IMR-90 (cell line): ENCODE measurements around the gene CSF2RB. TPM values are rescaled to one million over a fixed set of nuclear protein-coding genes. Genes with fewer than 3 reads are reported as not detected.

Experiments used
- ATAC-seq: fragments of 200-7000 bp; cut with Tn5 transposase; 2 replicates; pipeline ENCODE4 v1.9.1; 2020; ENCODE audit warnings: low read depth, mild to moderate bottlenecking, moderate library complexity
- BruUV-seq: library from RNA; stranded (reverse); fragments of 400-500 nt; replicated peaks from 2 replicates; lab custom pipeline; 2021; lab: Mats Ljungman, UMichigan
- CTCF ChIA-PET: fragments of 300-600 bp; formaldehyde crosslinking; extraction: SDS; loops from one replicate; lab custom pipeline; 2021; ENCODE audit warnings: antibody characterized with exemption; lab: Yijun Ruan, JAX
- POLR2A ChIA-PET: fragments of 300-600 bp; sonication (Branson Sonifier 250); formaldehyde crosslinking; loops from one replicate; lab custom pipeline; 2022; ENCODE audit warnings: antibody characterized with exemption; ENCODE audit not compliant: unreplicated experiment; lab: Charles Lee
- DNase-seq: peaks from one replicate; pipeline ENCODE4 v3.0.0; 2013
- H2AFZ ChIP-seq: replicated peaks from 2 replicates; pipeline ENCODE3; 2013; ENCODE audit warnings: low read length, mild to moderate bottlenecking; ENCODE audit not compliant: poor library complexity
- H2AK5ac ChIP-seq: 2 replicates; pipeline ENCODE4 v1.6.1; 2013; ENCODE audit warnings: low read depth, low read length, inconsistent platforms
- H2AK9ac ChIP-seq: replicated peaks from 2 replicates; pipeline ENCODE3; 2013; ENCODE audit warnings: mild to moderate bottlenecking, low read depth, low read length, moderate library complexity; ENCODE audit not compliant: poor library complexity
- H2BK120ac ChIP-seq: 2 replicates; pipeline ENCODE4 v1.6.1; 2013; ENCODE audit warnings: low read depth, low read length, inconsistent platforms
- H2BK15ac ChIP-seq: 3 replicates; pipeline ENCODE4 v1.6.1; 2013; ENCODE audit warnings: low read depth, low read length, inconsistent platforms
- H2BK20ac ChIP-seq: 2 replicates; pipeline ENCODE4 v1.6.1; 2013; ENCODE audit warnings: low read depth, mild to moderate bottlenecking, inconsistent platforms, low read length, moderate library complexity
- H2BK5ac ChIP-seq: 2 replicates; pipeline ENCODE4 v1.6.1; 2013; ENCODE audit warnings: mild to moderate bottlenecking, low read depth, low read length, inconsistent platforms; ENCODE audit not compliant: poor library complexity, severe bottlenecking
- H3K14ac ChIP-seq: replicated peaks from 2 replicates; pipeline ENCODE4 v1.6.1; 2013; ENCODE audit warnings: low read depth, low read length, inconsistent platforms
- H3K18ac ChIP-seq: 2 replicates; pipeline ENCODE4 v1.6.1; 2013; ENCODE audit warnings: low read depth, low read length, control low read depth
- H3K23ac ChIP-seq: 2 replicates; pipeline ENCODE4 v1.6.1; 2013; ENCODE audit warnings: low read depth, low read length, inconsistent platforms
- H3K27ac ChIP-seq: 2 replicates; pipeline ENCODE4 v1.5.1; 2013; ENCODE audit warnings: mild to moderate bottlenecking, control low read depth, low read length; ENCODE audit not compliant: insufficient read depth
- H3K27me3 ChIP-seq: 2 replicates; pipeline ENCODE4 v1.6.1; 2013; ENCODE audit warnings: low read length; ENCODE audit not compliant: control insufficient read depth, insufficient read depth
- H3K36me3 ChIP-seq: 2 replicates; pipeline ENCODE4 v1.6.1; 2013; ENCODE audit warnings: low read length, mixed read lengths; ENCODE audit not compliant: control insufficient read depth, insufficient read depth
- H3K4ac ChIP-seq: 2 replicates; pipeline ENCODE4 v1.6.1; 2013; ENCODE audit warnings: low read depth, low read length, inconsistent platforms
- H3K4me1 ChIP-seq: 2 replicates; pipeline ENCODE4 v1.6.1; 2013; ENCODE audit warnings: low read length, mixed read lengths; ENCODE audit not compliant: control insufficient read depth, insufficient read depth
- H3K4me2 ChIP-seq: 2 replicates; pipeline ENCODE4 v1.6.1; 2013; ENCODE audit warnings: low read depth, mild to moderate bottlenecking, control low read depth, low read length, moderate library complexity
- H3K4me3 ChIP-seq: 2 replicates; pipeline ENCODE4 v1.5.1; 2013; ENCODE audit warnings: low read depth, mild to moderate bottlenecking, control low read depth, low read length, moderate library complexity; ENCODE audit not compliant: insufficient read depth
- H3K56ac ChIP-seq: 2 replicates; pipeline ENCODE4 v1.6.1; 2013; ENCODE audit warnings: low read length, inconsistent platforms; ENCODE audit not compliant: insufficient read depth; ENCODE audit errors: extremely low read depth
- H3K79me1 ChIP-seq, 2 experiments: 2 replicates each; pipeline ENCODE4 v1.6.1; 2013; ENCODE audit warnings: low read length in 2 of 2, inconsistent platforms in 1 of 2, low read depth in 1 of 2
- H3K9ac ChIP-seq: 2 replicates; pipeline ENCODE4 v1.6.1; 2013; ENCODE audit warnings: low read depth, low read length, control low read depth
- H3K9me1 ChIP-seq: 2 replicates; pipeline ENCODE4 v1.6.1; 2013; ENCODE audit warnings: low read length, inconsistent platforms; ENCODE audit not compliant: insufficient read depth
- H3K9me3 ChIP-seq: 2 replicates; pipeline ENCODE4 v1.6.1; 2013; ENCODE audit warnings: low read length; ENCODE audit not compliant: control insufficient read depth, insufficient read depth
- H4K20me1 ChIP-seq: 2 replicates; pipeline ENCODE4 v1.6.1; 2013; ENCODE audit warnings: low read length, inconsistent platforms; ENCODE audit not compliant: insufficient read depth
- H4K5ac ChIP-seq: 2 replicates; pipeline ENCODE4 v1.6.1; 2013; ENCODE audit warnings: mild to moderate bottlenecking, low read depth, low read length, control low read depth
- H4K8ac ChIP-seq, 2 experiments: 2 replicates each; pipeline ENCODE4 v1.6.1; 2013; ENCODE audit warnings: low read depth in 2 of 2, low read length in 2 of 2, control low read depth in 1 of 2, inconsistent platforms in 1 of 2
- H4K91ac ChIP-seq: 2 replicates; pipeline ENCODE4 v1.6.1; 2013; ENCODE audit warnings: low read depth, low read length, inconsistent platforms; ENCODE audit not compliant: insufficient read depth
- BHLHE40 ChIP-seq: fragments of 150-350 bp; IDR thresholded peaks from 2 replicates; pipeline ENCODE4 v1.6.1; 2016; ENCODE audit warnings: mild to moderate bottlenecking, low read depth, low read length
- CEBPB ChIP-seq: IDR thresholded peaks from 2 replicates; pipeline ENCODE4 v1.6.1; 2012; ENCODE audit warnings: low read depth, low read length, improper control_type of control experiment
- CHD1 ChIP-seq: IDR thresholded peaks from 2 replicates; pipeline ENCODE4 v1.6.1; 2012; ENCODE audit warnings: low read depth, low read length, improper control_type of control experiment
- FOS ChIP-seq: fragments of 150-350 bp; IDR thresholded peaks from 2 replicates; pipeline ENCODE4 v1.6.1; 2016; ENCODE audit warnings: low read depth, low read length
- MAFK ChIP-seq: IDR thresholded peaks from 2 replicates; pipeline ENCODE4 v1.6.1; 2012; ENCODE audit warnings: low read depth, low read length, improper control_type of control experiment
- MAZ ChIP-seq: IDR thresholded peaks from 2 replicates; pipeline ENCODE4 v1.6.1; 2012; ENCODE audit warnings: low read depth, mild to moderate bottlenecking, low read length, improper control_type of control experiment, moderate library complexity, borderline replicate concordance
- MXI1 ChIP-seq: IDR thresholded peaks from 2 replicates; pipeline ENCODE4 v1.6.1; 2012; ENCODE audit warnings: low read depth, mild to moderate bottlenecking, low read length, moderate library complexity, borderline replicate concordance
- NFE2L2 ChIP-seq: fragments of 150-350 bp; IDR thresholded peaks from 2 replicates; pipeline ENCODE4 v1.6.1; 2016; ENCODE audit warnings: low read depth, mild to moderate bottlenecking, low read length
- POLR2A ChIP-seq: IDR thresholded peaks from 2 replicates; pipeline ENCODE4 v1.6.1; 2012; ENCODE audit warnings: mild to moderate bottlenecking, low read depth, low read length
- RAD21 ChIP-seq: IDR thresholded peaks from 2 replicates; pipeline ENCODE4 v1.6.1; 2012; ENCODE audit warnings: low read length, improper control_type of control experiment
- RCOR1 ChIP-seq: IDR thresholded peaks from 2 replicates; pipeline ENCODE4 v1.6.1; 2012; ENCODE audit warnings: mild to moderate bottlenecking, low read length, improper control_type of control experiment; ENCODE audit not compliant: insufficient replicate concordance
- RFX5 ChIP-seq: IDR thresholded peaks from 2 replicates; pipeline ENCODE4 v1.8.0; 2012; ENCODE audit warnings: low read depth, mild to moderate bottlenecking, low read length, moderate library complexity
- SMC3 ChIP-seq: fragments of 150-350 bp; IDR thresholded peaks from 2 replicates; pipeline ENCODE4 v1.6.1; 2016; ENCODE audit warnings: low read depth, mild to moderate bottlenecking, antibody characterized with exemption, low read length, moderate library complexity
- USF2 ChIP-seq: fragments of 150-350 bp; IDR thresholded peaks from 2 replicates; pipeline ENCODE4 v1.6.1; 2017; ENCODE audit warnings: mild to moderate bottlenecking, antibody characterized with exemption, low read length, low read depth
- WGBS, 2 experiments: methylation state at CpG; one replicate each; pipeline versions ENCODE4 v1.1.5 to v1.1.7; 2013; ENCODE audit warnings: missing lambda C conversion rate in 2 of 2; ENCODE audit not compliant: insufficient read length in 1 of 2; ENCODE audit errors: extremely low coverage in 2 of 2; 5-methylcytosine and 5-hydroxymethylcytosine counted together
- dilution Hi-C: fragments of 300-500 bp; cut with HindIII; formaldehyde crosslinking; loops from one replicate; pipeline ENCODE4 v1.14.3; 2018; ENCODE audit warnings: low sequenced_read_pairs; ENCODE audit not compliant: unreplicated experiment
- in situ Hi-C: fragments of 300-500 bp; cut with MboI; formaldehyde crosslinking; loops from 3 replicates; pipeline ENCODE4 v1.14.3; 2019; ENCODE audit warnings: low sequenced_read_pairs, inconsistent platforms, mixed read lengths
- intact Hi-C: fragments of 100-400 bp; cut with micrococcal nuclease; formaldehyde crosslinking; loops from 2 replicates; pipeline ENCODE4 v1.10.0; 2022
- polyA plus RNA-seq, 3 experiments: library from polyadenylated mRNA; depleted of rRNA; stranded (reverse); fragments of >200 nt; gene quantifications; 2 replicates each; pipeline ENCODE4 v1.2.3, GENCODE V29; 2012; ENCODE audit warnings: low replicate concordance in 1 of 3
- total RNA-seq: library from RNA; depleted of rRNA; stranded (reverse); fragments of >200 nt; gene quantifications from 2 replicates; pipeline ENCODE4 v1.2.3, GENCODE V29; 2012
- TF ChIP-seq, protein P1 (sequence below): fragments of 150-350 bp; IDR thresholded peaks from 2 replicates; pipeline ENCODE4 v1.6.1; 2016; ENCODE audit warnings: low read depth, mild to moderate bottlenecking, low read length, moderate library complexity, borderline replicate concordance

CSF2RB gene
- total and polyA plus RNA-seq, 2 of the 4 experiments (the other 2 are of a cell fraction) = not detected

DNA sequence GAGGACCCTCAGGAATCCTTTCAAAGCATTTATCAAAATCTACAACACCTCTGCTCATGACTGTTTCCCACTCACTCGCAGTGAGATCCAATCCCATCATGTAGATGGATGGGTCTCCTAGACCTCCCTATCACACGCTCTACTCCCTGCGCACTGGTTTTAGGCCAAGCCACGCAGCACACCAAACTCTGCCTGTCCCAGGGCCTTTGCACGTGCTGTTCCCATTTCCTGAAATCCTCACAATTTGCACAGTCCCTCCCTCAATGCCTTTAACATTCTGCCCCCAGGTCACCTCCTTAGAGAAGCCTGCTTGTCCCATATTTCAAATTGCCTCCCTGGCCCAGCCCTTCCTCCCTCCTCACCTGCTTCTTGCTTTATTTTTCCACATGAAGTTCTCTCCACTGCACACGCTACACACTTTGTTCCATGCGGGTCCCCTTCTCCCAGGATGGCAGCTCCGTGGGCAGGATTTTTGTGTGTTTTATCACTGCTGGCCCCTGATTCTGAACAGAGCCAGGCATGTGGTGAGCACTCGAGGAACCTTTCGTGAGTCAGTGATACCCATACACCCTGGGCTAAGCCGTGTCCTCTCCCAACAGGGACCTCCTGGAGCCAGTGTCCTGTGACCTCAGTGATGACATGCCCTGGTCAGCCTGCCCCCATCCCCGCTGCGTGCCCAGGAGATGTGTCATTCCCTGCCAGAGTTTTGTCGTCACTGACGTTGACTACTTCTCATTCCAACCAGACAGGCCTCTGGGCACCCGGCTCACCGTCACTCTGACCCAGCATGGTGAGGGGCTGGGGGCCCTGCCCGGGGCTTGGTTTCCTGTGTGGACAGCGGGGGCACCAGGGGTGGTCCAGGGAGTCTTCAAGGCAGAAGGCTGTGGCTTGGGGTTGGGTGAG lies 12.2 kb downstream of the CSF2RB start:
- no peak overlapping the region for H2BK15ac ChIP-seq
- H4K91ac ChIP-seq = no peak overlapping the region
- ChIA-PET CTCF (no interaction called here), POLR2A (no interaction called here)
- no peak overlapping the region for H3K4me2 ChIP-seq
- no peak overlapping the region for H4K8ac ChIP-seq
- dilution Hi-C loops (no loop called here), in situ Hi-C loops (no loop called here), intact Hi-C loops (no loop called here)
- H3K23ac ChIP-seq = no peak overlapping the region
- no peak overlapping the region for H4K5ac ChIP-seq
- no peak overlapping the region for H2AK9ac ChIP-seq
- H3K56ac ChIP-seq = no peak overlapping the region
- no peaks in the 10 kb centered on the region for H4K20me1 ChIP-seq
- H3K27ac ChIP-seq = no peak overlapping the region
- H3K4ac ChIP-seq = no peak overlapping the region
- H3K4me3 ChIP-seq = no peak overlapping the region
- ATAC-seq (no peak), DNase-seq (peak; percentile 1)
- H3K79me1 ChIP-seq = no peaks in the 10 kb centered on the region
- H3K9me1 ChIP-seq = no peaks in the 10 kb centered on the region
- 60% methylated on average over 11 of the region's 19 CpGs; no CpG with 5 or more reads in 1 of the 2 experiments for WGBS, 2 experiments
- no peaks in the 10 kb centered on the region for H3K9me3 ChIP-seq
- peaks cover 39% of the 10 kb centered on the region for H3K27me3 ChIP-seq
- no TSS peak for BruUV-seq
- no peak overlapping the region for H3K9ac ChIP-seq
- no peak overlapping the region for H2BK5ac ChIP-seq
- no peak overlapping the region for H2BK120ac ChIP-seq
- no peak overlapping the region for H2AK5ac ChIP-seq
- H3K18ac ChIP-seq = no peak overlapping the region
- no peaks in the 10 kb centered on the region for H3K36me3 ChIP-seq
- no peak overlapping the region for H3K14ac ChIP-seq
- H2AFZ ChIP-seq = no peak overlapping the region
- H2BK20ac ChIP-seq = no peak overlapping the region
- no peaks in the 10 kb centered on the region for H3K4me1 ChIP-seq
- TF ChIP-seq BHLHE40 (no peak), RFX5 (no peak), MAZ (no peak), POLR2A (no peak), RAD21 (no peak), SMC3 (no peak), USF2 (no peak), MXI1 (no peak), CHD1 (no peak), FOS (no peak), RCOR1 (no peak), MAFK (no peak), CEBPB (no peak), NFE2L2 (no peak)
- TF ChIP-seq, protein P1, sequence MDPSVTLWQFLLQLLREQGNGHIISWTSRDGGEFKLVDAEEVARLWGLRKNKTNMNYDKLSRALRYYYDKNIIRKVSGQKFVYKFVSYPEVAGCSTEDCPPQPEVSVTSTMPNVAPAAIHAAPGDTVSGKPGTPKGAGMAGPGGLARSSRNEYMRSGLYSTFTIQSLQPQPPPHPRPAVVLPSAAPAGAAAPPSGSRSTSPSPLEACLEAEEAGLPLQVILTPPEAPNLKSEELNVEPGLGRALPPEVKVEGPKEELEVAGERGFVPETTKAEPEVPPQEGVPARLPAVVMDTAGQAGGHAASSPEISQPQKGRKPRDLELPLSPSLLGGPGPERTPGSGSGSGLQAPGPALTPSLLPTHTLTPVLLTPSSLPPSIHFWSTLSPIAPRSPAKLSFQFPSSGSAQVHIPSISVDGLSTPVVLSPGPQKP = no peak
